GM19324 (cell line): ENCODE results near the gene NPTN.
"Not testable (repeated sequence)": the region's sequence is repeated elsewhere in the genome, so short reads cannot be mapped to it uniquely, and the experiment has no call there.

Source experiments
- ATAC-seq: cut with Tn5 transposase; IDR thresholded peaks from one replicate; pipeline ENCODE4 v1.9.1; 2021; ENCODE audit warnings: mild to moderate bottlenecking, moderate library complexity; ENCODE audit not compliant: unreplicated experiment, low FRiP score

Gene NPTN

DNA sequence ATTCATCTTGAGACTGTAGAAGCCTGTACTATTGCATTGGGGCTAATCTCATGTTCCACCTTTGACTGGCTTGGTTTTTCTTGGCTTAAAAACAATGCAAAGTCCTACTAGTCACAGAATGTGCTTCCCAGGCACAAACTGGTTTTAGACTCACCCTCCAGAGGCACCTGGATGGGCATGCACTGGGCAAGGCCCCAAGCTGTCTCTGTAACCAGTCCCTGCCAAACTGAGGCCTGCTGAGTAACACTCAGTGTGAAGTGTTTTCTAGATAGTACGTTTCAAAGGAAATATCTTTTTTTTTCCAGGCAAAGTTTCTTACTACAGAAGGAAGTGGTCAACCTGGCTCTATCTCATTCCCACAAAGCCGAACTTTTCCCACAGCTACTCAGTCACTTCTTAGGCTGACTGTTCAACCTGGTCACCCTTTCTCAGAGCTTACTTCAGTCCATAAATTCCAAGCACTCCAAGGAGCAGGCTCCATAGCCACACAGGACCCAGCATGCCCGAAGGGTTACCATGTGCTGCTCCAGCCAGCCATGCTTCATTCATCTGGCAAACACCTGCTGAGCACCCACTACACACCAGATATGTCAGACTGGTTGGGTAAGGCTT, 57.4 kb downstream of the NPTN start:
- ATAC-seq, result no peak

DNA sequence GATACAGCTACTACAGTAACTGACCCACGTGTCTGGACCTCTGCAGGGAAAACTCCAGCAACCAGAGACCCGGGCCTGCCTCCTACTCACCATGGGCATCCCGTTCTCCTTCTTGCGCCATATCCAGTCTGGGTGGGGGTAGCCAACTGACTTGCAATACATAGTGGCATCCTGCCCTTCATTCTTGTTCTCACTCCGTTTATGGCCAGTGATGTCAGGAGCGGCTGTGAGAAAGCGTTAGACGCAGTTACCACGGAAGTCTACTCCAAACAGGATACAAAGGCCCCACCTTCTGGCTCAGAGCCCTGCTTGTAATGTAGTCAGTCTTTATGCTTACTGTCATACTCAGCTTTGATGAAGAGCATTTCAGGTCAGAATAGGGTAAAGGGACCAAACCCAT, 59.6 kb downstream of the NPTN start:
- no peak for ATAC-seq

- no peak for ATAC-seq
Measured at GRCh38 chr15:73573037-73573436, 60.2 kb downstream of the NPTN start.

DNA sequence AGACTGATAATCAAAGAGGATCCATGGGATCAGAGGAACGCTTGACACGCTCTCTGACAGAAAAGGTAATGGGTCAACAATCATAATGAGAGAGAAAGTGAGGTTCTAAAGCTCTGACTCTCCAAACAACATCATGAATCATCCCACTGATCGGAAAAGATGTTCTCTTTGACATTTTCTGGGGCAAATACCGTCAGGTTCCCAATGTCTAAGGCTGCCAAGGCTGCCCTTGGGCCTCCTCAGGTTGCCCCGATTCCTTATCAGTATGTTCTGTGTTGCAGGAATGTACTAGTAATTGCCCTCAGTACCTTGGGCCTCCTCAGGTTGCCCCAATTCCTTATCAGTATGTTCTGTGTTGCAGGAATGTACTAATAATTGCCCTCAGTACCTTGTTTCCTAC, 60.9 kb downstream of the NPTN start:
- ATAC-seq, result no peak

- ATAC-seq, result no peak
Measured at GRCh38 chr15:73571346-73571745, 61.8 kb downstream of the NPTN start.

GRCh38 chr15:73570355-73571032, 62.7 kb downstream of the NPTN start:
- ATAC-seq, result no peak

GRCh38 chr15:73569361-73569760, 63.8 kb downstream of the NPTN start:
- no peak for ATAC-seq

- ATAC-seq, result no peak
Measured at GRCh38 chr15:73568564-73569280, 64.5 kb downstream of the NPTN start.

GRCh38 chr15:73567020-73567419, 66.2 kb downstream of the NPTN start:
- ATAC-seq, result no peak

- no peak for ATAC-seq
Measured at GRCh38 chr15:73564255-73564654, 68.9 kb downstream of the NPTN start.

DNA sequence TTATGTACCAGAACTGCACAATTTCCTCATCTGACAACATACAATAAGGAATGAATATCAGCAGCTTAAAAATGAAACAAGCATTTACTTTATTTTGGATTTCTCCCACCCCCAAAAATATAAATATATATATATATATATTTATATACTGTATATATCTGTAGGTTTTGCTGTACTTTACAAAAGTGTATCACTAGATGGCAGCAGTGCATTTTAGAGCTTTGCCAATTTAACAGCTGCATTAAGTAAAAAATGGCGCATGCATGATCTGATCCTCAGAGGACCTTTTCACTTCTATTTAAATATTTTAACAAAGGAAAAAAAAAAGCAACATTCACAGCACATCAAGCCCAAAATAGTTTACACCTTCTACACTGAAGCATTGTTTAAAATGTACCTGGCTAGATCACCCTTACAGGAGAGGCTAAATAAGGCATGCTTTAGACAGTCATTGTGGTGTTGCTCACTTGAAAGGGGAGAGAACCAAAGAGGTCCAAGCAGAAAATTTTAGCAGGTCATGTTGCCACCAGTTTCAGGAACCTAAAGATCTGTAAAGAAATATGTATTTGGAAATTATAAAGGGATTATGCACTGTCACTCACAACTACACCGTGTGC, 72.6 kb downstream of the NPTN start:
- ATAC-seq, result no peak

DNA sequence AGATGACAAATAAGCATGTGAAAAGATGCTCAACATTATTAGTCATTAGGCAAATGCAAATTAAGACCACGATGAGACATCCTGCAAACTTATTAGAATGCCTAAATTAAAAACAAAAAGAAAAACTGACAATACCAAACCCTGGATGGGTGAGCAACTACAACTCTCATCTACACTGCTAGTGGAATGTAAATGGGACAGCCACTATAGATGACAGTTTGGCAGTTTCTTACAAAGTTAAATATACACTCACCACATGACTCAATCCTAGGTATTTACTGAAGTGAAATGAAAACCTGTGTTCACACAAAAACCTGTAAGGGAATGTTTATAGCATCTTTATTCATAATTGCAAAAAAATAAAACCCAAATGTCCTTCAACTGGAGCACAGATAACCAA, 74.7 kb downstream of the NPTN start:
- ATAC-seq, result no peak

GRCh38 chr15:73555080-73555479, 78.1 kb downstream of the NPTN start:
- ATAC-seq, result no peak

GRCh38 chr15:73550190-73550589, 83.0 kb downstream of the NPTN start:
- ATAC-seq, result no peak

DNA sequence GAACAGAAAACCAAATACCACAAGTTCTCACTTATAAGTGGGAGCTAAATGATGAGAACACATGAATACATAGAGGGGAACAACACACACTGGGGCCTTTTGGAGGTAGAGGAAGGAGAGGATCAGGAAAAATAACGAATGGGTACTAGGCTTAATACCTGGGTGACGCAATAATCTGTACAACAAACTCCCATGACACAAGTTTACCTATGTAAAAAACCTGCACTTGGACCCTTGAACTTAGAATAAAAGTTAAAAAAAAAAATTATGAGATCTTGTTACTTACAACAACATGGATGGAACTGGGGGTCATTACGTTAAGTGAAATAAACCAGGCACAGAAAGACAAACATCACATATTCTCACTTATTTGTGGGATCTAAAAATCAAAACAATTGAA, 84.3 kb downstream of the NPTN start:
- ATAC-seq, result not testable (repeated sequence)

DNA sequence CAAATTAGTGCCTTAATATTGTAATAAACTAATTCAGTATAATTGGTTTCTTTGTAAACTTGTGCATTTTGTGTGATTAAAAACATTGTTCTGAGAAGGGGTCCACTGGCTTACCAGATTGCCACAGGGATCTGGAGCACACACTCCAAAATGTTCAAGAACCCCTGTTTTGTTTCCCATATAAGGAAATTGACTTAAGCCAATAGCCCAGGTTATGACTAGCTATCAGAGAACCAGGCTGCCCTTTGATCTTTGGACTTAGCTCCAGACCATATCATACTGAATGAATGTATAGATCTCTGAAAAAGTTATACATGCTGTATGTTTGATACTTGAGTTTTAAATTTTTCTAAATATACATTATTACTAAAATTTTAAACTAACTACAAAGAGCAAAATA, 91.7 kb downstream of the NPTN start:
- no peak for ATAC-seq

DNA sequence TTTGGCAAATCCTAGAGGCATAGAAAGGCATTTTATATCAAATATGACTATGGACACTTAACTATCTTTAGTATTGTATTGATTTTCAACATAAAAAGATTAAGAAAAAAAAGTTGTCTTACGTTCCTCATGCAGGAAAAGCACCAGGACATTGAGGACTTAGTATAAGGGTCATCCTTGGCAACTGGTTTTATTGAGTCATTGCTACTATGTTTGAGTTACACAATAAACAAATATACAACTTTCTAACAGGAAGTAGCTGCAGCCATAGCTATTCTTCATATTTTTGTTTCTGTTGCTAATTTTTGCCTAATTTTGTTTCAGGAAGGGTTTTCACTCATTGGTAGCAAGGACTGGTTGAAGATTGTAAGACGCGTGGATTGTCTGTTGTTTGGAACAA, 93.0 kb downstream of the NPTN start:
- no peak for ATAC-seq

- ATAC-seq, result no peak
Measured at GRCh38 chr15:73539212-73540128, 93.7 kb downstream of the NPTN start.

GRCh38 chr15:73538563-73539211, 94.5 kb downstream of the NPTN start:
- ATAC-seq, result no peak

DNA sequence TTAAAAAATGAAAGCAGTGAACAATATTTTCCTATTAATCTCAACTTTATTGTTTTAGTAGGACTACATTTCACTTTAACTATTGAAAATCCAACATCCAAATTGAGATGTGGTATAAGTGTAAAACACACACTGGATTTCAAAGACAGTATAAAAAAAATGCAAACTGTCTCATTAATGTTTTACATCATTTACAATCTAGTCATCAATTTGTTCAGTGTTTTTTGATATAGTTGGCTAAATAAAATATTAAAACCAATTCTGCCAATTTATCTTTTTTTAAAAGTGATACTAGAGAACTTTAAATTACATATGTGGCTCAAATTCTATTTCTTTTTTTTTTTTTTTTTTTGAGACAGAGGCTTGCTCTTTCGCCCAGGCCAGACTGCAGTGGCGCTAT, 95.1 kb downstream of the NPTN start:
- ATAC-seq, result no peak
